Nephron (organoid): Measurements from ENCODE around the gene KIF1A.

Source experiments
- H3K27ac Mint-ChIP-seq, 3 experiments: 2 replicates each; pipeline ENCODE4 v1.8.0; 2020; ENCODE audit warnings: mixed read lengths in 3 of 3, mild to moderate bottlenecking in 2 of 3, moderate library complexity in 1 of 3
- H3K27me3 Mint-ChIP-seq: 2 replicates; pipeline ENCODE4 v1.8.0; 2021; ENCODE audit warnings: low read depth, mild to moderate bottlenecking, moderate library complexity, mixed read lengths
- H3K36me3 Mint-ChIP-seq: 2 replicates; pipeline ENCODE4 v1.8.0; 2020; ENCODE audit warnings: low read depth, mixed read lengths
- H3K4me1 Mint-ChIP-seq: 2 replicates; pipeline ENCODE4 v1.8.0; 2020; ENCODE audit warnings: mixed read lengths
- H3K4me3 Mint-ChIP-seq, 3 experiments: 2 replicates each; pipeline ENCODE4 v1.8.0; 2020; ENCODE audit warnings: mild to moderate bottlenecking in 3 of 3, mixed read lengths in 3 of 3, moderate library complexity in 2 of 3
- H3K9me3 Mint-ChIP-seq: 2 replicates; pipeline ENCODE4 v1.8.0; 2020; ENCODE audit warnings: mixed read lengths
- TF ChIP-seq, protein P1 (sequence below), 3 experiments: fragments of 200-600 bp; sonication (generic); IDR thresholded peaks; one replicate each; pipeline ENCODE4 v1.5.0; 2021; ENCODE audit warnings: antibody characterized with exemption in 3 of 3; ENCODE audit not compliant: unreplicated experiment in 3 of 3

The KIF1A gene

DNA sequence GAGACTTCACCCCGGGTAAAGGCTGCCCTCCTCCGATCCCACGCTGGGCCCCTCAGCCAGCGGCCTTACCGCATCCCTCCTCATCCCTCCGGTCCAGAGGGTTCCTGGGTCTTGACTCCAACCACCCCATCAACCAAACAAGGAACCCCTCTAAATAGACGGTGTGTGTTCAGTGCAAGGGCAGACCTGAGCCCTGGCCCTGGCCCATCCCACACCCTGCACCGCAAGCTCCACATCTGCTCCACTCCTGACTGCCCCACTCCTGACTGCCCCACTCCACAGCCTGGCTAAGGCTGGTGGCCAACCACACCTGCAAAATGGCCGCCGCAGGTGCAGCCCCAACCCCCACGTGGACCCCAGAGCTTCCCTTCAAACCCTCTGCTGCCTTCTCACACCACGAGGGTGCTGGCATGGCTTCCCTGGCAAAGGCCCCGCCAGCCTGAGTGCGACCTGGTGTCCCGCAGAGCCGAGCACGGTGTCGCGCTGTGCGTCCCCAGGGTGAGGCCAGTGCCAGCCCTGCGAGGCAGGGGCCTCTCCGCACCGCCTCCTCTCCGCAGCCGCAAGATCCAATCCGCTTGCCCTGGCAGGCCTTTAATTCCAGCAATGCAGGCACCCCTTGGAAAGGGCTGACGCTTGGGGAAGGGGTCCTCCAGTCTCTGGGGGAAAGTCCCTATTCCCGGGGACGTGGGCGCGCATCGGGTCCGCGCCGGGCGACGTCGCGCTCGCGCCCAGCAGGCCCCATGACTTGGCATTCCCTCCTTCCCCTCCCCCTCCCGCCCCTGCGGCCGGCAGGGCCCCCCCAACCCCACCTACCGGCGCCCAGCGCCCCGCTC is 1.5 kb downstream of the KIF1A start:
- peak overlapping the region; percentile 69 to 81 (median 79) for H3K4me3 Mint-ChIP-seq
- H3K27ac Mint-ChIP-seq, result peak overlapping the region in 1 of 3 experiments; percentile 42
- peaks cover 60% of the 10 kb centered on the region for H3K27me3 Mint-ChIP-seq
- TF ChIP-seq, protein P1, sequence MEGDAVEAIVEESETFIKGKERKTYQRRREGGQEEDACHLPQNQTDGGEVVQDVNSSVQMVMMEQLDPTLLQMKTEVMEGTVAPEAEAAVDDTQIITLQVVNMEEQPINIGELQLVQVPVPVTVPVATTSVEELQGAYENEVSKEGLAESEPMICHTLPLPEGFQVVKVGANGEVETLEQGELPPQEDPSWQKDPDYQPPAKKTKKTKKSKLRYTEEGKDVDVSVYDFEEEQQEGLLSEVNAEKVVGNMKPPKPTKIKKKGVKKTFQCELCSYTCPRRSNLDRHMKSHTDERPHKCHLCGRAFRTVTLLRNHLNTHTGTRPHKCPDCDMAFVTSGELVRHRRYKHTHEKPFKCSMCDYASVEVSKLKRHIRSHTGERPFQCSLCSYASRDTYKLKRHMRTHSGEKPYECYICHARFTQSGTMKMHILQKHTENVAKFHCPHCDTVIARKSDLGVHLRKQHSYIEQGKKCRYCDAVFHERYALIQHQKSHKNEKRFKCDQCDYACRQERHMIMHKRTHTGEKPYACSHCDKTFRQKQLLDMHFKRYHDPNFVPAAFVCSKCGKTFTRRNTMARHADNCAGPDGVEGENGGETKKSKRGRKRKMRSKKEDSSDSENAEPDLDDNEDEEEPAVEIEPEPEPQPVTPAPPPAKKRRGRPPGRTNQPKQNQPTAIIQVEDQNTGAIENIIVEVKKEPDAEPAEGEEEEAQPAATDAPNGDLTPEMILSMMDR (IDR thresholded peaks at IDR 0.05; ENCODE audit: unreplicated experiment in 3 of 3), result no peak
- peaks cover 11% of the 10 kb centered on the region for H3K4me1 Mint-ChIP-seq
- H3K9me3 Mint-ChIP-seq, result peaks cover 17% of the 10 kb centered on the region
- H3K36me3 Mint-ChIP-seq, result peaks cover 10% of the 10 kb centered on the region

DNA sequence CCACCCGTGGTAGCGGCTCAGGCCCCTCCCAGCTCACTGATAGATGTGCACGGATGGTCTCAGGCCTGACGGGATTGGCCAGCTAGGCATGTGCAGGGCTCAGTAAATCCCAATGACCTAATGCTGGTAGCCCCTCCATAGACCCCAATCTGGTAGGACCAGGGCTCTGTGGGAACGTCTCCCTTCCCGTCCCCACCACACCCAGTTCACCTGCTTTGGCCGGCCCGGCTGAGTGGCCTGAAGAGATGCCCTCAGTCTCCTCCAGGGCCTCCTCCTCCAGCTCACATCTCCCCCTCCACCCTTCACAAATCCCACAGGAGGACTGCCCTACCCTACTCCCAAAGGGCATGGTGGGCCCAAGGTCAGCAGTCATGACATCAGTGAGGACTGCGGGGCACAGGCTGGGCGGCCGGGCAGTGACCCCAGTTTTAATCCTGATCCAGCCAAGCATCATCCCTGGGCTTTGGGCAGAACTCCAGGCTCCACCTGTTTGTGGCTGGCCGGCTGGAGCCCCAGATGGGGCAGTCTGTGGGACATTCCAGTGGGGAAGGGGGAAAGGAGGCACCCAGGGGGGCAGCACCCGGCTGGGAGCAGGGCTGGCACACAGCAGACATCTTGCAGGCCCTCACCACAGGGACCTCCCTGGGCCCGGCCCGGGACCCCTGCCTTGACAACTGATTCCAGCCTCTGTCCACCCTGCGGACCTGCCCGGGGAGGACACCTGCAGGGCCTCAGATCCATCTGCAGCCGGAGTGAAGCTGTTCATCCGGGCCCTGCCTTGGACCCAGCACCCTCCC is 2.3 kb downstream of the KIF1A start:
- H3K4me3 Mint-ChIP-seq, result peak overlapping the region; percentile 19 to 81 (median 79)
- H3K27ac Mint-ChIP-seq, result no peak overlapping the region
- H3K4me1 Mint-ChIP-seq, result peaks cover 11% of the 10 kb centered on the region
- TF ChIP-seq, protein P1 (IDR thresholded peaks at IDR 0.05; ENCODE audit: unreplicated experiment in 3 of 3), result no peak
- H3K36me3 Mint-ChIP-seq, result peaks cover 13% of the 10 kb centered on the region
- peaks cover 15% of the 10 kb centered on the region for H3K9me3 Mint-ChIP-seq
- peaks cover 52% of the 10 kb centered on the region for H3K27me3 Mint-ChIP-seq

DNA sequence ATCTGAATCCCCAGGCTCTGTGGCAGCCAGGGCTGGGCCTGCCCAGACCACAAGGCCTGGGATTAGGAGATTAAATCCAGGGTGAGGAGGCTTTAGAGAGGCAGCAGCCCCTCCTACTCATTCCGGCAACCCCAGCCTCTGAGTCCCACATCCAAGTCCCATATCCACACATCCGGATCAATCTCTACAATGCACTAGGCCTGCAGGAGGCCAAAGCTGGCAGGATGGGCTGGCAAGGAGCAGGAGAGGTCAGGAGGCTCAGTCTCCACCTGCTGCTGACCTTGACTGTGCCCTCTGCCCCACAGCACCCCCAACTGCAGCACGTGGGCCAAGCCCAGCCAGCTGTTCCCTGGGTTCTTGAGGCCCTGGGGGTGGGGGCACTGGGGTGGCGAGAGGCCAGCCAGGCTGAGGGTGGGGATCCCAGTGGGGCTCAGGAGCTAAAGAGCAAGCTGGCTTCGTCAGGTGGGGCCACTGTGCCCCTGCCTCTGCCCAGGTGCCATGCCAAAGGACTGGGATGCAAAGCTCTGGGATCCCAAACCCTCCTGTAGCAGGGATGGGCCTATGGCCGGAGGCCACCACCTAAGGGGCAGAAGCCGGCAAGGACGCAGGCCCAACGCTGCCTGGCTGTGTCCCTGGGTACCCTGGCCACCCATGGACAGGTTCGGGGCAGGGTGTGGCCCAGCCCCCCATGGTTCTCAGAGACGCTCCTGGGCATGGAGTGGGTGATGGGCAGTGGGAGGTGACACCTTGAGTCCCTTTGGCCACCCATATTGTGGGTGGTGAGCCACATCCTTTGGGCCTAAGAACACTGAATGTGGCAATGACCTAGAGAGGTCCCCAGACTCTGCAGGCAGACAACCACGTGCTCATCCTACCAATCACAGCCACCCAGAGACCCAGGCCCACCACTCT is 3.2 kb downstream of the KIF1A start:
- TF ChIP-seq, protein P1 (IDR thresholded peaks at IDR 0.05; ENCODE audit: unreplicated experiment in 3 of 3), result no peak
- Mint-ChIP-seq H3K4me1 (peaks cover 7% of the 10 kb centered on the region), H3K4me3 (peak overlapping the region; percentile 23 to 60 (median 58)), H3K36me3 (peaks cover 21% of the 10 kb centered on the region), H3K27me3 (peaks cover 44% of the 10 kb centered on the region), H3K9me3 (peaks cover 19% of the 10 kb centered on the region), H3K27ac (no peak overlapping the region)

DNA sequence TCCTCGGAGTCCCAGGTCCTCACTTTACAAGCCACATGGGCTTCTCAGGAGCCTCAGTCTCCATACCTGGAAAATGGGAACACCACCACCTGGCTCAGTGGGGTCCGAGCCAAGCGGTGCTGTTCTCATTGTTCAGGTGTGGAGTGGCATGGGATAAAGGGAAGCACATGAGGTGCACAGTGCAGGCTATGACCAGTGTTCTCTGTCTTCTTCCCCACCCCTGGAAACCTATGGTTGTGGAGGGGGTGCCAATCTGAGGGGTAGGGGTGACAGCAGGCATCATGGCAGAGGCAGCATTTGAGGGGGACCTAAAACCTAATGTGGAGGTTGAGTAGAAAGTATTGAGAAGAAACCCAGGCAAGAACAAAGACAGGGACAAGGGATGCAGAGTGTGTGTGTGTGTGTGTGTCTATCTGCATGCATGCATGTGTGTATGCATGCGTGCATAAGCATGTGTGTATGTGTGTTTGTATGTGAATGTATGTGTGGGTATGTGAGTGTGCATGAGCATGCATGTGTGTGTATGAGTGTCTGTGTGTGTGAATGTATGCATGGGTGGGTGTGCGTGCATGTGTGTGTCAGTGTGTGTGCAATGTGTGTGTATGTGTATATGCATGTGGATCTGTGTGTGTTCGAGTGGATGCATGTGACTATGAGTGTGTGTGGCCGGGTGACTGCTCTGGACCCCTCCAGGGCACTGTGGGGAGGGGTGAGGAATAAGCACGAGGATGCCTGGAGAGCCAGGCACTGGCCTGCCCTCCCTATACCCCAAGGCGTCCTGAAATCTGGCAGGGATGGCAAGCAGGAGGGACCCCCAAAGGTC is 4.0 kb downstream of the KIF1A start:
- TF ChIP-seq, protein P1 (IDR thresholded peaks at IDR 0.05; ENCODE audit: unreplicated experiment in 3 of 3), result no peak
- H3K4me1 Mint-ChIP-seq, result no peaks in the 10 kb centered on the region
- peak overlapping the region in 2 of 3 experiments; percentile 51 to 67 for H3K4me3 Mint-ChIP-seq
- H3K27ac Mint-ChIP-seq, result no peak overlapping the region
- peaks cover 29% of the 10 kb centered on the region for H3K36me3 Mint-ChIP-seq
- peaks cover 42% of the 10 kb centered on the region for H3K27me3 Mint-ChIP-seq
- H3K9me3 Mint-ChIP-seq, result peaks cover 25% of the 10 kb centered on the region
